Stimulated activated naive CD8-positive, alpha-beta T cell treated with anti-CD3 and anti-CD28 coated beads, Interleukin-15, Interleukin-2, amounts not matched to agents 100 ng/mL and 50 ng/mL, for 24 hours (primary cell): ENCODE measurements around the gene MYL12B.

Experiments used
- H3K27ac Mint-ChIP-seq: one replicate; pipeline ENCODE4 v1.8.0; 2021; ENCODE audit warnings: mild to moderate bottlenecking, mixed read lengths
- H3K27me3 Mint-ChIP-seq: one replicate; pipeline ENCODE4 v1.8.0; 2021; ENCODE audit warnings: mixed read lengths
- H3K36me3 Mint-ChIP-seq: one replicate; pipeline ENCODE4 v1.8.0; 2021; ENCODE audit warnings: low read depth, mixed read lengths
- H3K4me1 Mint-ChIP-seq: one replicate; pipeline ENCODE4 v1.8.0; 2021; ENCODE audit warnings: low read depth, mixed read lengths
- H3K4me3 Mint-ChIP-seq: one replicate; pipeline ENCODE4 v1.8.0; 2021; ENCODE audit warnings: mild to moderate bottlenecking, mixed read lengths
- H3K9me3 Mint-ChIP-seq: one replicate; pipeline ENCODE4 v1.8.0; 2021; ENCODE audit warnings: mixed read lengths

The MYL12B gene

DNA sequence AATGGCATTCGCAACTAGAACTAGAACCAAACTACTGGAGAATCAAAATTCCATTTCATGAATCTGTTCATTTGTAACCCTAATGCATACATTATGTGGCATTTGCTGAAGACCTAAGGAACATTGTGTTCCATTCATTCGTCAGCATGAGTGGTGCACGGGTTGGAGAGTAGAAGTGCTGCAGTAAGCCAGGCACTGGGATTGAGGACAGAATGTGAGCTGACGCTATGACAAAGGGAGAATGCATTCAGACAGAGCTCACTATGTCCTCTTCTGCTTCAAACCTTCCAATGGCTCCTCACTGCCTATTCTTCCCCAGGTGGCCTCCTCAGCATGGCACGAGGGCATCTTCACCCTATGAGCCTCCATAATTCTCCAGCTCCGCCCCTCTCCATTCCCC is 35.9 kb upstream of the MYL12B start:
- H3K36me3 Mint-ChIP-seq: peaks cover 4% of the 10 kb centered on the region
- no peak overlapping the region for H3K27ac Mint-ChIP-seq
- no peaks in the 10 kb centered on the region for H3K27me3 Mint-ChIP-seq
- no peaks in the 10 kb centered on the region for H3K9me3 Mint-ChIP-seq
- no peak overlapping the region for H3K4me3 Mint-ChIP-seq
- H3K4me1 Mint-ChIP-seq: peaks cover 3% of the 10 kb centered on the region

GRCh38 chr18:3230401-3231334 is 31.3 kb upstream of the MYL12B start:
- H3K4me3 Mint-ChIP-seq: no peak overlapping the region

DNA sequence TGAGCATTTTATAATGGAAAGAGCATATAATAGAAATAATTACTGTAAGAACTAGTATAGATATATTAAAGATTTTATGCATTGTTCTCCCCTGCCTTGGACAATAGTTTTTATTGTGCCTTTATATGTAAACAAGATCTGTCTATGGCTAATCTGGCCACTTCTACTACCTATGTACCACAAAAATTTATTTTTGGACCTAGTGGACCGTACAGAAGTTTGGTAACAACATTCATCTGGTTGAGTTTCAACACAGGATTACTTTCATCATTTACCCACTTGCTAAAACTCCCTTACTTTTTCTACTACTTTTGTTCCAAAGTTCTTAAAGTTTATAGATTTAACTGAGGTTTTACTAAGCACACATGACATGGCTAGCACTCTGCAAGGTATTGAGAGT is 28.9 kb upstream of the MYL12B start:
- H3K4me3 Mint-ChIP-seq: no peak overlapping the region
- no peaks in the 10 kb centered on the region for H3K4me1 Mint-ChIP-seq
- H3K9me3 Mint-ChIP-seq: no peaks in the 10 kb centered on the region
- H3K27me3 Mint-ChIP-seq: no peaks in the 10 kb centered on the region
- H3K27ac Mint-ChIP-seq: no peak overlapping the region
- H3K36me3 Mint-ChIP-seq: peaks cover 7% of the 10 kb centered on the region

More at GRCh38 chr18:3230401-3231334, 31.3 kb upstream of the MYL12B start:
- no peaks in the 10 kb centered on the region for H3K27me3 Mint-ChIP-seq
- H3K36me3 Mint-ChIP-seq: peaks cover 7% of the 10 kb centered on the region
- H3K9me3 Mint-ChIP-seq: no peaks in the 10 kb centered on the region
- no peak overlapping the region for H3K27ac Mint-ChIP-seq
- no peaks in the 10 kb centered on the region for H3K4me1 Mint-ChIP-seq

DNA sequence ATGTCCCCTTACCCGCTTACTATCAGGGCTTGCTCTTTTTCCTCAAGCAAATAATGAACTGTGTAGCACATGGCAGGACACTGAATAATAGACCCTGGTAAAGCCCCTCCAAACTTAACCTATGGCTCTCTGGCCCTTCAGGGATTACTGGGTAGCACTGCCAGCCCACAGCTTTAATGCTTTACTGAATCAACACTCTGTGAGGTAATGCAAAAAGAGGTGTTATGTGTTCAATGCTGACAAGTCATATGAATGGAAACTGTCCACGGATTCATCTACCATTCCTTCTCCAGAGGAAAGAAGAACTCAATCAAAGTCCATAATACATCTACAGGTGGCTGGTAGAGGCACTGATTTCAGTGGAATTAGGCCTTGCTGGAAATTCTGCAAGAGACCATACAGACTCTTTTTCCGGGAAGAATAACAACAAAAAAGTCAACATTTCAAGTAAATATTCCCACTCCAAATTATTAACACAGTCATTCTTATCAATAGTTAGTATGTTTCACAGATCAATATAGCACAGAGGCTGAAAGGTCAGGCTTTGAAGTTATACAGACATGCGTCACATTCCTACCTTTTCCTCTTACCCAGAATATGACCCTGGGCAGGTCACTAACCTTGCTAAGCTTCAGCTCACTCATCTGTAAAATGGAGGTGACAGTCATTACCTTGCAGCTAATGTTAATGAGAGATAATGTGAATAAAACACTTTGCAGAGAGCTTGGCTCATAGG is 28.3 kb upstream of the MYL12B start:
- Mint-ChIP-seq H3K36me3 (peaks cover 7% of the 10 kb centered on the region), H3K27me3 (no peaks in the 10 kb centered on the region), H3K4me3 (no peak overlapping the region), H3K4me1 (no peaks in the 10 kb centered on the region), H3K27ac (no peak overlapping the region), H3K9me3 (no peaks in the 10 kb centered on the region)

DNA sequence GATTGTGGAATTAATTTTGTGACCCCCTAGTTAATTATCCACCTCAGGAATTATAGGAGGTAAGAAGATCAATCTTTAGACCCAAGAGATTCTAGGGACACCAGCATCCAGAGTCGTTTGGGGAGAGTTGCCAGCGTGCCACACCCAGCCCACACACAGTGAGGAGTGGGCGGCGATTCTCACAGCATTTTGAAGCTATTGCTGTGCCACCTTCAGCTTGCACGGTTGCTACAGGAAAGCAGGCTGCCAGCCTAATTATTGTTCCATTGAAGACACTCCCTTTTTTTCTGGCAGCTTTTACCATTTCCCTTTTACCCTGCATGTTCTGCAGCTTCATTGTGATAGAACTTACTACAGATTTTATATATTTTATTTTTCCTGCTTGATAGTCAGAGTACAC is 27.5 kb upstream of the MYL12B start:
- H3K4me3 Mint-ChIP-seq: no peak overlapping the region
- H3K27ac Mint-ChIP-seq: no peak overlapping the region
- H3K4me1 Mint-ChIP-seq: no peaks in the 10 kb centered on the region
- H3K27me3 Mint-ChIP-seq: no peaks in the 10 kb centered on the region
- no peaks in the 10 kb centered on the region for H3K9me3 Mint-ChIP-seq
- H3K36me3 Mint-ChIP-seq: peaks cover 11% of the 10 kb centered on the region

DNA sequence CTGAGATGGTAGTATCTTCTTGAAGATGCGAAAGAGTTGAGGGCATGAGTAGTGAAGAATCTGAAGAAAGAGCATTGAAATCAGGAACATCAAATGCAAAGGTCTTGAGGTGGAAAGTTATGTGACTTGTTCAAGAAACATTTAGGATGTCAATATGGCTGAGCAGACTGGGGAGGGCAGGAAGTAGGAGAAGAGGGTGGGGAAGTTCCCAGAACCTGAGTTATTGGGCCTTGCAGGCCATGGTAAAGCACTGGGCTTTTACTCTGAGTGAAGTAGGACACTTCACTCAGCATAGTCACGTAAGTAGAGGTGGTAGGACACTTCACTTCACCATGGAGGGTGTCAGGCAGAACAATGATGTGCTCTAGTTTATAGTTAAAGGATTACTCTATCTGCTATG is 26.1 kb upstream of the MYL12B start:
- Mint-ChIP-seq H3K4me3 (no peak overlapping the region), H3K27ac (no peak overlapping the region), H3K36me3 (peaks cover 15% of the 10 kb centered on the region), H3K27me3 (no peaks in the 10 kb centered on the region), H3K9me3 (peaks cover 5% of the 10 kb centered on the region), H3K4me1 (no peaks in the 10 kb centered on the region)

GRCh38 chr18:3236470-3236869 is 25.5 kb upstream of the MYL12B start:
- H3K27me3 Mint-ChIP-seq: no peaks in the 10 kb centered on the region
- H3K27ac Mint-ChIP-seq: no peak overlapping the region
- peaks cover 7% of the 10 kb centered on the region for H3K9me3 Mint-ChIP-seq
- H3K4me1 Mint-ChIP-seq: no peaks in the 10 kb centered on the region
- H3K36me3 Mint-ChIP-seq: peaks cover 17% of the 10 kb centered on the region
- H3K4me3 Mint-ChIP-seq: no peak overlapping the region

- no peak overlapping the region for H3K4me3 Mint-ChIP-seq
- no peaks in the 10 kb centered on the region for H3K27me3 Mint-ChIP-seq
- H3K9me3 Mint-ChIP-seq: peaks cover 7% of the 10 kb centered on the region
- H3K36me3 Mint-ChIP-seq: peaks cover 27% of the 10 kb centered on the region
- no peak overlapping the region for H3K27ac Mint-ChIP-seq
- H3K4me1 Mint-ChIP-seq: no peaks in the 10 kb centered on the region
These were observed 23.2 kb upstream of the MYL12B start for GRCh38 chr18:3238742-3239141.

GRCh38 chr18:3245185-3245564 is 16.8 kb upstream of the MYL12B start:
- H3K4me1 Mint-ChIP-seq: peaks cover 34% of the 10 kb centered on the region
- H3K4me3 Mint-ChIP-seq: peak overlapping the region; percentile 95
- peaks cover 37% of the 10 kb centered on the region for H3K36me3 Mint-ChIP-seq
- H3K9me3 Mint-ChIP-seq: peaks cover 7% of the 10 kb centered on the region
- no peak overlapping the region for H3K27ac Mint-ChIP-seq
- no peaks in the 10 kb centered on the region for H3K27me3 Mint-ChIP-seq

- H3K27ac Mint-ChIP-seq: peak overlapping the region; percentile 97
- peaks cover 35% of the 10 kb centered on the region for H3K36me3 Mint-ChIP-seq
- H3K9me3 Mint-ChIP-seq: no peaks in the 10 kb centered on the region
- H3K27me3 Mint-ChIP-seq: no peaks in the 10 kb centered on the region
- H3K4me1 Mint-ChIP-seq: peaks cover 41% of the 10 kb centered on the region
- peak overlapping the region; percentile 95 for H3K4me3 Mint-ChIP-seq
These were observed 15.9 kb upstream of the MYL12B start for GRCh38 chr18:3245853-3246634.

DNA sequence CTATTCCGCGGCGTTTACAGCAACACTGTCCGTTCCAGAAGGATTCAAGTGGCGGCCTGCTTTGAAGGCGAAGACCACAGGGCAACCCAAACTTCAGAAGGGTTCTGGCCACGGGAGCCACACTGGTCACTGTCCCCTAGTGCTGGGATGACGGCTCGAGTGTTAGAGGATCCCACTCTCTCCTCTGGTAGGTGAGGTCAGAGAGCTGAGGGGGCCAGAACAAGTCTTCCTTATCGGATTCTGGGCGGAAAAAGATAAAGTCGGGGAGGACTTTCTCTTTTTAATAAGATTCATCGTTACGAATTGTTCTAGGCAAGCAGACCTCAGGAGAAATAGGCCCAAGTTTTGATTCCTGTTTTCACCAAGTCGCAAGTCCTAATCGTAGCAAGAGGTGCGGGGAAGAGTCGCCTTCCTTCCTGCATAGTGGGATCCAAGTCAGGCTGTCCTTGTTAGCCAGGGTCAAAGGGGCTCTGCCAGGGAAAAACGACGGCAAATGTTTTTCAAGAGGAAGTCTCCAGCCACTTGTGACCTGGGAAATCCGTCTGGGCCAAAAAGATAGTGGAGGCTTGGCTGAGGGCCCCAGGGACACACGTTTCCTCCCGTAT is 15.2 kb upstream of the MYL12B start:
- H3K27me3 Mint-ChIP-seq: no peaks in the 10 kb centered on the region

GRCh38 chr18:3247240-3248061 is 14.5 kb upstream of the MYL12B start, which contains the start of gene MYL12A:
Gene MYL12A (plus strand): TSS chr18:3247801. CDS start chr18:3253248, 5,447 bp downstream.
- H3K27ac Mint-ChIP-seq: peak within 1 kb of the TSS; percentile 97
- H3K9me3 Mint-ChIP-seq: no peaks in the 10 kb centered on the region
- H3K4me1 Mint-ChIP-seq: peaks cover 54% of the 10 kb centered on the region
- H3K4me3 Mint-ChIP-seq: peak within 1 kb of the TSS; percentile 95
- peaks cover 30% of the 10 kb centered on the region for H3K36me3 Mint-ChIP-seq
- H3K27me3 Mint-ChIP-seq: no peaks in the 10 kb centered on the region

More for the DNA sequence above, 15.2 kb upstream of the MYL12B start:
- Mint-ChIP-seq H3K36me3 (peaks cover 34% of the 10 kb centered on the region), H3K9me3 (no peaks in the 10 kb centered on the region), H3K4me1 (peaks cover 47% of the 10 kb centered on the region), H3K4me3 (peak overlapping the region; percentile 95), H3K27ac (peak overlapping the region; percentile 97)

GRCh38 chr18:3248062-3248657 is 13.8 kb upstream of the MYL12B start:
- peak overlapping the region; percentile 64 for H3K27ac Mint-ChIP-seq
- no peaks in the 10 kb centered on the region for H3K27me3 Mint-ChIP-seq
- H3K4me3 Mint-ChIP-seq: peak overlapping the region; percentile 95
- peaks cover 61% of the 10 kb centered on the region for H3K4me1 Mint-ChIP-seq
- H3K36me3 Mint-ChIP-seq: peaks cover 36% of the 10 kb centered on the region
- no peaks in the 10 kb centered on the region for H3K9me3 Mint-ChIP-seq
